Cerebellar cortex (tissue), 1 donor: ENCODE measurements around the gene AIDA.

Experiments used
- DNase-seq: peaks from one replicate; pipeline ENCODE4 v3.0.0-alpha.2; 2015; ENCODE audit warnings: low spot score

AIDA gene

GRCh38 chr1:222643938-222644635 is 68.2 kb downstream of the AIDA start:
- DNase-seq, result peak; percentile 98

DNA sequence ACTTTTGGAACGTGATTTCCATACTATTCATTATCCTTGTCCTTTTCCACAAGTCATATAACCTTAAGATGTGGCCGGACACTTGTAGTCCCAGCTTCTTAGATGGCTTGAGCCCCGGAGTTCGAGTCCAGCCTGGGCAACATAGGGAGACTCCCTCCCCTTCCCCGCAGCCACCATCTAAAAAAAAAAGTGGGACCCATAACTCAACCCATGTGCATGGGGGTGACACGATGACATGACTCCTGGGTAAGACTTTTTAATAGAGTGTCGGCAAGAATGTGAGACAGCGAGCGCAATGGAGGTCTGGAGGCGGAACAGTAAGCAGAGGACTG is 68.7 kb downstream of the AIDA start:
- DNase-seq, result no peak

- no peak for DNase-seq
Measured at GRCh38 chr1:222642468-222642867, 69.8 kb downstream of the AIDA start.

DNA sequence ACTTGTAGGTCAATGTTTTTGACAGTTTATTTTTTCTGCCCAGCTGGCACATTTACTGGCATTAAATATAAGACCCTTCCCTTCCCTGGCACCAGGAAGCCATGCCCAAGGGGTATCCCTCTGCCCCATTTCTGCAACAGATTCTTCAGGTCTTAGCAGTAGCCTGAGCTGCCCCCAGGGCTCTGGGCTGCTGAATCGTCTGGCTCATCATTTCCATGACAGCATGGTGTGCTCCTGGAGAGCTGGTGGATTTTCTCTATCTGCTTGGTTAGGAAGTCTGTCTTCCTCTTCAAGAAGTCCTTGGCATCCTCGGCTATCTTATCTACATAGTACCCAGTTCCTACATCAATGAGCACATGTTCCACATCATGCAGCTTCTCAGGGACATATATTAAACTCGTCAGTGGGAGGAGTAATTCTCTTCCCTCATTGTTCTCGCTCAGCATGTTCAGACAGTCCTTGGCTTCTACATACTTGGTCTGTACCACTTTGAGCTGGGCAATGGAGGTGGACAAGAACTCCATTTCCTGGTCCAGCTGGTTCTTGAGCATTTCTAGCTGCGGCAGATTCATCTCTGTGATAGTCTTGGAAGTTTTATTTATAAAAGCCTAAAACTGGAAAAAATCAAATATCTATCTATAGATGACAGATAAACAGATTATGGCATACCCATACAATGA is 70.9 kb downstream of the AIDA start:
- DNase-seq, result no peak

DNA sequence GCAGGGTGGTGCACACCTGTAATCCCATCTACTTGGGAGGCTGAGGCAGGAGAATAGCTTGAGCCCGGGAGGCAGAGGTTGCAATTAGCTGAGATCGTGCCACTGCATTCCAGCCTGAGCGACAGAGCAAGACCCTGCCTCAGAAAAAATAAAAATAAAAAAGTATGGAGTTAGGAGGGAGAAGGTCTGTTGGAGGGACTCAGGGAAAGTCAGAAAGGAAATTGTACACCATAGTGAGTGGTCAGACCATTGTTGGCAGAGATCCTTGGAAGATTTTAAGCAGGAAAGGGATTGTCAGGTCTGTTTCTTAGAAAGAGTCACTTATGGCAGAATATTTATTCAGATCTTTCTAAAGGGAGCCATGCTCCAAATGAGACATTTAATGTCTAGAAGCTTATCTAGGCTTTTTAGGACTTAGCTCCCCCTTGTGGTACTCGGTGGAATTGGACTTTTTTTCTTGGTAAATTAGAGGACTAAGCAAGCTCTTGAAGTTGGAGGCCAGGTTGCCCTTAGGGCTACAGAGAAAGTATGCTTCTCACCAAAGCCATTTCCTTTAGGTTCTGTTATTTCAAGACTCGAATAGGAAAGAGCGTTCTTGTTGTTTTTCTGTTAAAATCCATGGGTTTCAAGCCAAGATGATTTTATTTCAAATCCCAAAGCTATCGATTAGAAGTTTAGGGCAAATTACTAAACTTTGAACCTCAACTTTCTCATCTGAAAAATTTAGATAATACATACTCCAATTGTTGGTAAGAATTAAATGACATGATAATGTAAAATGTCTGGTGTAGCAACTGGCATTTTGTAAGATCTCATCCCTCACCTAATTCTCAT is 77.9 kb downstream of the AIDA start:
- peak; percentile 92 for DNase-seq

- no peak for DNase-seq
Measured at GRCh38 chr1:222632749-222633148, 79.5 kb downstream of the AIDA start.

GRCh38 chr1:222631611-222632208 is 80.6 kb downstream of the AIDA start:
- no peak for DNase-seq

DNA sequence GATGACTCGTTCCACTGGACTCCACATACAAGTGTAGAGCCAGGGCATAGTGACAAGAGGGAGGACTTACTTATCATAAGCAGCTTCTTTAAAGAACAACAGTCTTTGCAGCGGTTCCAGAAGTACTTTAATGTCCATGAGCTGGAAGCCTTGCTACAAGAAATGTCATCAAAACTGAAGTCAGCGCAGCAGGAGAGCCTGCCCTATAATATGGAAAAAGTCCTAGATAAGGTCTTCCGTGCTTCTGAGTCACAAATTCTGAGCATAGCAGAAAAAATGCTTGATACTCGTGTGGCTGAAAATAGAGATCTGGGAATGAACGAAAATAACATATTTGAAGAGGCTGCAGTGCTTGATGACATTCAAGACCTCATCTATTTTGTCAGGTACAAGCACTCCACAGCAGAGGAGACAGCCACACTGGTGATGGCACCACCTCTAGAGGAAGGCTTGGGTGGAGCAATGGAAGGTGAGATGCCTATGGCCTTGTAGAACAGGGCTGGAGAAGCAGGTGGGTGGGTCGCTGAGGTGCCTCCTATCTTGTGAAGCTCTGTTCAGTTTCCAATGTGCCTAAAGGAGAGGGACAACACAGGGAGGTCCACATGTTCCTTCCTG is 82.3 kb downstream of the AIDA start:
- DNase-seq, result no peak

GRCh38 chr1:222627232-222627631 is 85.1 kb downstream of the AIDA start:
- no peak for DNase-seq

DNA sequence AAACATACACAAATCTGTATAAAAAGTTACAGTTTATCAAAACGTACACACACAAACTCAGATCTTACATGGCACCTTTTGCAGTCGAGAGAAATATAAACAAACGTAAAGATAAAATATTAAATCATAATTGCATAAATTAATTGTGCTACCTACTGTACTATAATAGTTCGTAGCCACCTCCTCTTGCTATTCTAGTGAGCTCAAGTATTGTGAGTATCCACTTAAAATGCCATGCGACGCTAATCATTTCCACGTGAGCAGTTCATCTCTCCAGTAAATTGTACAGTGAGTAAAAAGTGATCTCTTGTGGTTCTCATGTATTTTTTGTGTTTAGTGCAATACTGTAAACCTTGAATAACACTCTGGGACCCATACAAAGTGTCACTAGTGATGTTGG is 88.1 kb downstream of the AIDA start:
- no peak for DNase-seq

GRCh38 chr1:222623458-222623857 is 88.8 kb downstream of the AIDA start:
- no peak for DNase-seq

GRCh38 chr1:222622765-222623164 is 89.5 kb downstream of the AIDA start:
- no peak for DNase-seq

DNA sequence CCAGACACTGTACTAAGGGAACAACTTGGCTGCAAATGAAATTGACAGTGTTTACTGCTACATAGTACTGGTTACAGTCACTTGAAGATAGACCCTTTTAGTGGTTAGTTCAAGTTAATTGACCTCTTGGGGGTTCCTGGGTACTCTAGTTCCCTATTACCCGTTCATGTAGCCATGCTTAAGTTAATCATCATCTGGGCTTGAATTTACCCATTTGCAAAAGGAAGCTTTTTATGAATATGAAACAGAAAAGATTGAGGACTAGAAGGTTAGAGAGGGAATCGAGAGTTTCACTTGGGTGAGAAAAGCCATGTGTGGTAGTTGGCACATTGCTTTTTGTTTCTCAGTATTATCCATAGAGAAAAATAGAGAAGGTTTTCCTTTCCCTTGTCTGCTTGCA is 91.7 kb downstream of the AIDA start:
- DNase-seq, result no peak

GRCh38 chr1:222618880-222619596 is 93.3 kb downstream of the AIDA start:
- peak; percentile 51 for DNase-seq
